Esophagus squamous epithelium (tissue), 5 donors: Measurements from ENCODE around the gene DHX30. TPM values are rescaled to one million over a fixed set of nuclear protein-coding genes. Genes with fewer than 3 reads are reported as not detected.

Source experiments
- DNase-seq: peaks from one replicate; lab custom pipeline; 2025; lab: John Stamatoyannopoulos, UW
- H3K27ac ChIP-seq, 4 donors: fragments of 200-600 bp; sonication (generic); one replicate each; pipeline ENCODE4 v1.5.1; 2016 to 2019; ENCODE audit warnings: mild to moderate bottlenecking in 1 of 4
- H3K27me3 ChIP-seq, 4 donors: fragments of 200-600 bp; sonication (generic); 1 replicate in 3 of 4; 2 replicates in 1 of 4; pipeline versions ENCODE4 v1.5.1 to v1.6.0; 2017 to 2021; ENCODE audit warnings: antibody characterized with exemption in 1 of 4
- H3K36me3 ChIP-seq, 3 donors: fragments of 200-600 bp; sonication (generic); one replicate each; pipeline ENCODE4 v1.5.1; 2016 to 2019
- H3K4me1 ChIP-seq, 3 donors: fragments of 200-600 bp; sonication (generic); one replicate each; pipeline ENCODE4 v1.5.1; 2017 to 2019
- H3K4me3 ChIP-seq, 4 donors: fragments of 200-600 bp; sonication (generic); 1 replicate in 3 of 4; 2 replicates in 1 of 4; pipeline ENCODE4 v1.5.1; 2016 to 2019; ENCODE audit warnings: mild to moderate bottlenecking in 2 of 4, moderate library complexity in 1 of 4
- H3K9me3 ChIP-seq, 3 donors: fragments of 200-600 bp; sonication (generic); one replicate each; pipeline ENCODE4 v1.5.1; 2016 to 2019
- CTCF ChIP-seq, 6 experiments: fragments of 450-650 bp in 4 of 6; fragments of 200-600 bp in 2 of 6; sonication (generic) in 2 of 6; IDR thresholded peaks; one replicate each; pipeline ENCODE4 v1.5.1; 2016 to 2019; ENCODE audit warnings: antibody characterized with exemption in 6 of 6, mild to moderate bottlenecking in 4 of 6, moderate library complexity in 4 of 6
- POLR2A ChIP-seq, 4 donors: fragments of 450-650 bp; IDR thresholded peaks; one replicate each; pipeline ENCODE4 v1.6.1; 2017; ENCODE audit warnings: antibody characterized with exemption in 4 of 4, mild to moderate bottlenecking in 4 of 4, moderate library complexity in 3 of 4
- WGBS, 2 donors: methylation state at CpG; one replicate each; pipeline ENCODE4 v1.1.5; 2018; 5-methylcytosine and 5-hydroxymethylcytosine counted together
- intact Hi-C: fragments of 100-400 bp; cut with DNase I; formaldehyde crosslinking; loops from one replicate; pipeline ENCODE4 v1.15.0; 2022
- total RNA-seq, 4 donors: library from RNA; depleted of rRNA; stranded (reverse); fragments of >200 nt; gene quantifications; one replicate each; pipeline ENCODE4 v1.1.0, GENCODE V29; 2016
- donor health status: DM: yes; HTN: yes; CAD: no.

DHX30 gene
- total RNA-seq, 4 donors from 2014 or later = 32.8 to 63.5 (median 44.8) TPM

DNA sequence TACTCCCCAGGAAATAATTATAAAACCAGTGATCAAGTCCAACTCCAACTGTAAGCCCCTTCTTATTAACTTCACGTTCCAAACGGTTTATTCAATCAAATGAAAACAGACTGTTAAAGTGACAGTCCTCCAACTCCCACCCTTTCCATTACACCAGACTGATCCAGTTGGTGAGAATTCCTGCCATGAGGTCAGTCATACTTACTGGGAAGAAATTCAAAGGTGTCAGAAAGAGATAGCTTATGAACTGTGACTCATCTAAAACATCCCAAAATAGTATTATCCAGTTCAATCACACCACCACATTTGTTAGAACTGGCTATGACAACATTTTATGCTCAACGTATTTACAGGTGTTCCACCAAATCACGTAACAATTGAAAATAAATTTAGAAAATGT, 40.7 kb upstream of the DHX30 start:
- Histone ChIP-seq H3K4me3 (no peak overlapping the region), H3K9me3 (no peaks in the 10 kb centered on the region), H3K4me1 (peaks cover 0 to 17% (median 0%) of the 10 kb centered on the region in 3 donors), H3K27me3 (no peaks in the 10 kb centered on the region), H3K36me3 (peaks cover 0 to 62% (median 0%) of the 10 kb centered on the region in 3 donors), H3K27ac (no peak overlapping the region)
- 29 to 34% methylated on average over 4 of the region's 4 CpGs for WGBS, 2 donors
- no peak for DNase-seq
- TF ChIP-seq CTCF (IDR thresholded peaks at IDR 0.05) = no peak
- TF ChIP-seq POLR2A (IDR thresholded peaks at IDR 0.05) = no peak
- intact Hi-C loops = no loop called here

GRCh38 chr3:47766186-47766585, 36.8 kb upstream of the DHX30 start:
- TF ChIP-seq POLR2A (IDR thresholded peaks at IDR 0.05) (no peak), CTCF (IDR thresholded peaks at IDR 0.05) (no peak)
- intact Hi-C loops = no loop called here
- no peaks in the 10 kb centered on the region for H3K9me3 ChIP-seq
- H3K4me3 ChIP-seq = no peak overlapping the region
- H3K4me1 ChIP-seq = no peaks in the 10 kb centered on the region
- H3K27me3 ChIP-seq = no peaks in the 10 kb centered on the region
- 74 to 92% methylated on average over 2 to 4 of the region's 4 CpGs for WGBS, 2 donors
- H3K36me3 ChIP-seq = peaks cover 0 to 64% (median 8%) of the 10 kb centered on the region in 3 donors
- DNase-seq = no peak
- no peak overlapping the region for H3K27ac ChIP-seq

GRCh38 chr3:47772047-47772446, 30.9 kb upstream of the DHX30 start:
- Histone ChIP-seq H3K27me3 (no peaks in the 10 kb centered on the region), H3K4me3 (no peak overlapping the region), H3K9me3 (no peaks in the 10 kb centered on the region), H3K36me3 (peaks cover 7 to 52% (median 22%) of the 10 kb centered on the region in 3 donors), H3K27ac (no peak overlapping the region), H3K4me1 (peaks cover 0 to 4% (median 0%) of the 10 kb centered on the region in 3 donors)
- WGBS, 2 donors = 89 to 97% methylated on average over 8 of the region's 8 CpGs
- DNase-seq = no peak
- no peak for TF ChIP-seq POLR2A (IDR thresholded peaks at IDR 0.05)
- TF ChIP-seq CTCF (IDR thresholded peaks at IDR 0.05) = no peak
- intact Hi-C loops = no loop called here

DNA sequence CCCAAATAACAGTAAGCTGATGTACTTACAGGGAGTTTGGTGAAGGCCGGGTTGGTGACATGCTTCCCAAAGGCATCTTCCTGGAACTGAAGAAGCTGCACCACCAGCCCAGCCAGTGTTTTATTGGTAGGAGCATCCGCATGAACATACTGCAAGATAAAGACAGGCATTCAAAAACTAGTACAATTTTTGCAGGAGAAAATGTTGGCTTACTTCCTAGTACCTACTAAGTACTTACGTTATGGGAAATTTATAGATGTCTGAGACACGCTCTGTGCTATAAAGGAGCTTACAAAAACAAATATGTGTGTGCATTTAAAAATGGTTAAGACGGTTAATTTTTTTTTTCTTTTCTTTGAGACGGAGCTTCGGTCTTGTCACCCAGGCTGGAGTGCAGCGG, 30.1 kb upstream of the DHX30 start:
- no peak for DNase-seq
- Histone ChIP-seq H3K4me1 (peaks cover 0 to 8% (median 0%) of the 10 kb centered on the region in 3 donors), H3K27ac (no peak overlapping the region), H3K27me3 (no peaks in the 10 kb centered on the region), H3K4me3 (no peak overlapping the region), H3K9me3 (no peaks in the 10 kb centered on the region), H3K36me3 (peaks cover 7 to 45% (median 22%) of the 10 kb centered on the region in 3 donors)
- no peak for TF ChIP-seq CTCF (IDR thresholded peaks at IDR 0.05)
- TF ChIP-seq POLR2A (IDR thresholded peaks at IDR 0.05) = no peak
- 89 to 92% methylated on average over 8 of the region's 8 CpGs for WGBS, 2 donors
- intact Hi-C loops = no loop called here

GRCh38 chr3:47778746-47779145, 24.2 kb upstream of the DHX30 start:
- no peak for TF ChIP-seq CTCF (IDR thresholded peaks at IDR 0.05)
- no peak for TF ChIP-seq POLR2A (IDR thresholded peaks at IDR 0.05)
- WGBS, 2 donors = 82 to 92% methylated on average over 3 of the region's 3 CpGs
- no peak overlapping the region for H3K27ac ChIP-seq
- H3K27me3 ChIP-seq = no peaks in the 10 kb centered on the region
- H3K4me3 ChIP-seq = no peak overlapping the region
- no peaks in the 10 kb centered on the region for H3K36me3 ChIP-seq
- intact Hi-C loops = no loop called here
- H3K9me3 ChIP-seq = no peaks in the 10 kb centered on the region
- no peak for DNase-seq
- peaks cover 5 to 51% (median 23%) of the 10 kb centered on the region in 3 donors for H3K4me1 ChIP-seq
